ENCODE measurements around the gene LCN15.

- TF ChIP-seq CTCF (IDR thresholded peaks at IDR 0.05): no peak
- TF ChIP-seq POLR2A (IDR thresholded peaks at IDR 0.05): no peak
These were observed 41.4 kb downstream of the LCN15 start for GRCh38 chr9:136722969-136723356.

All from Peyer's patch (tissue), 4 donors.